NCI-H524 (cell line): ENCODE data around the gene HMGCLL1.

Experiments
- DNase-seq, 2 experiments: peaks; one replicate each; lab custom pipeline; 2025; lab: John Stamatoyannopoulos, UW

Gene HMGCLL1

DNA sequence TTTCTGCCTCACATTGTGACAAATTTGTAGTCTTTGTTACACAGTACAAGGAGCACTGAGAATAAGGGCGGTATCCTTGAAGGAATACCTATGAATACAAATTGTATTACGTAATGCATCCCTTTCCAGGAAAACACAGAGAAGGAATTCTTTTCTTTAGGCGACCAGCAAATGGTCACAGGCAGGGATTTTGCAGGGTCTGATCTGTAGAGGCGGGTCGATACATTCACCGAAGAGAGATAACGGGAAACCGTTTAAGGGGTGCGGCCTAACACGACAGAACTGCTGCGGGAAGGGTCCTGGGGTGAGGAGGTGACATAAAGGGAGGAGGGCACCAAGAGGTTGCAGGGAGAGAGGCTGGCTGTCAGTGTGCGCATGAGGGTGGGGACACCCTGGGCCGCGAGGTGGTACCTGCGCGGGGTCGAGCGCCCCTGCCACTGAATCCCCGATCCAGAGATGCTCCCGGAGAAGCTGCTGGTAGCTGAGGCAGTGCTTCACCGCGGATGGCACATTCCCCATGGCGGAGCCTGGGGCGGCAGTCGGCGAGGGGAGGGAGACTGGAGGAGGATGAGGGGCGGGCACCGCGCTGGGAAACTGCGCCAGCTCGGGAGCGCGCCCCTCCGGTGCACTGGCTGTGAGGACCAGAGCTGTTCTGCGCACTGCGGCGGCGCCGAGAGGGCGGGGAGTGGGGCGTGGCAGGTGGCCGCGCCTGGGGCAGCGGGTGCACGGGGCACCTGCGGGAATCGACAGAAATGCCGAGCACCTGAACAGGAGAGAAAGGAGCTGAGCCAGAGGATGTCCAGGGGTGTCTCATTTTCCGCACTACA is at the start of gene HMGCLL1:
HMGCLL1 (minus strand) TSS at position 656 of the 827 bp plus-strand sequence; CDS start at position 519, 137 bp downstream.
- DNase-seq = peak; percentile 33 to 78

GRCh38 chr6:55621993-55622392 is 43.0 kb upstream of the HMGCLL1 start:
- no peak for DNase-seq

GRCh38 chr6:55621244-55621643 is 42.3 kb upstream of the HMGCLL1 start:
- DNase-seq = no peak

- DNase-seq = peak in 1 of 2 experiments; percentile 47
These were observed 38.3 kb upstream of the HMGCLL1 start for GRCh38 chr6:55617272-55617671.

GRCh38 chr6:55604021-55604420 is 25.0 kb upstream of the HMGCLL1 start:
- no peak for DNase-seq

DNA sequence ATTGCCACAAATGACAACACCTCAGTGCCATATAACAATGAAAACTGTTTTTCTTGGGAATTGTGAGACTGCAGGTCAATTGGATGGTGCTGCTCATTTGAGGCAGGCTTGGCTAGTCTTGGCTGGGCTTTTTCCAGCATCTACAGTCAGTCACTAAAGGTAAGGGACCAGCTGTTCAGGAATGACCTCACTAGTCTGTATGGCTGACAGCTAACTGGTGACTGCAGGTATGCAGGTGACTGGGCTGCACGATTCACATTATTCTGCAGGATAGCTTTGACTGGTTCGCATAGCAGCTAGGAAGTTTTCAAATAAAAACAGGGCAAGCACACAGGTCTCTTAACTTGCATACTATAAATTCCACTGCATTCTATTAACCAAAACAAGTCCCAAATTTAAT is 22.1 kb upstream of the HMGCLL1 start:
- no peak for DNase-seq

- DNase-seq = no peak
These were observed 15.4 kb upstream of the HMGCLL1 start for GRCh38 chr6:55594442-55594841.

- no peak for DNase-seq
These were observed 5.8 kb upstream of the HMGCLL1 start for GRCh38 chr6:55584654-55585354.

DNA sequence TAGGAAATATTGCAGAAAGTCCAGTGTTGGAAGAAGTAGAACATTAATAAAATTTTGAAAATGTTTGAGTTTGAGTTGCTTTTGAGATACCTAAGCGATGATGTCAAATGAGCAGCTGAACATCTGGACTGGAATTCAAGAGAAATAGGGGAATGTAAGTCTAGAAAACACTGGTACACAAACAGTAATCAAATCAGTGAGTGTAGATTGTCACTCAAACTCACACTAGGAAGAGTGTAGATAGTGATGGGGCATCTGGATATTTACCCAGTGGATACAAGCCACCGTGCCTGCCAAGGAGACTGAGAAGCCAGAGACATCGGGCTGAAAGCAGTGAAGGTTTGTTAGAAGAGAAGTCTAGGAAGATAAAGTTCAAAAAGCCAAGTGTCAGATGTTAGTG is 2.2 kb downstream of the HMGCLL1 start:
- DNase-seq = no peak

- DNase-seq = no peak
These were observed 4.4 kb downstream of the HMGCLL1 start for GRCh38 chr6:55574556-55574955.

DNA sequence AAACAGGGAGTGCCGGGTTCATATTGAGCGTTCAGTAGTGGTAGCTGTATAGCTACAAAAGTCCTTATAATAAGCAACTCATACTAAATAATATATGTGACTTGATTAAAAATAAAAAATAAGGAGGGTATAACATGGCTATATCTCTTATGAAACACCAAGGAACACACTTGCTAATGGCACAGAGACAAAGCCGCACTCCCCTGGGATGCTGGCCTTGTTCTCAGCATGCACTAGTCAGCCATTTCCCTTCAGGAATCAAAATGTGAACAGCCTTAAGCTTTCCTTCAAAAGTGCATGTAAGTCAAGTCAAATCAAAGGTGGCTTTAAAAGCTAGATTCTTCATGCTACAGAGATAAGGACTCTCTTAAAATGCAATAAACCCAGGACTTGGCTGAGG is 9.4 kb downstream of the HMGCLL1 start:
- DNase-seq = no peak

- DNase-seq = no peak
These were observed 10.1 kb downstream of the HMGCLL1 start for GRCh38 chr6:55568808-55569439.

DNA sequence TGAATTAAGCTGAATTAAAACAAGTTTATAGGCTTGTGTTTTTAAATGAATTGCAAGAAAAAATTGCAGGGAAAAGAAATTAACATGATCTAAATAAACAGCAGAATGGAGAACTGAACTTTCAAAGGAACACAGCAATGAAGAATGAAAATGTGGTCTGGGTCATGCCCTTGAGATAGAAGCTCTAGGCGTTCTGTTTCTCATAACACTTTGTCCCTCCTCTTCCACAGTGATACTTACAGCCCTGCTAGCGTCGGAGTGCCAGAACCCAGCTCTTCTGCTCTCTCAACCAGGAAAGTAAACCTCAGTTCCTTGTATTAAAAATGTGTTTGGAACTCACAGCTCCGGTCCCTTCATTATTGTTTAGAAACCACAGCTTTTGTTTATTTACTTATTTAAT is 11.4 kb downstream of the HMGCLL1 start:
- no peak for DNase-seq

GRCh38 chr6:55566036-55566710 is 12.8 kb downstream of the HMGCLL1 start:
- DNase-seq = no peak

- no peak for DNase-seq
These were observed 16.7 kb downstream of the HMGCLL1 start for GRCh38 chr6:55562318-55562717.

DNA sequence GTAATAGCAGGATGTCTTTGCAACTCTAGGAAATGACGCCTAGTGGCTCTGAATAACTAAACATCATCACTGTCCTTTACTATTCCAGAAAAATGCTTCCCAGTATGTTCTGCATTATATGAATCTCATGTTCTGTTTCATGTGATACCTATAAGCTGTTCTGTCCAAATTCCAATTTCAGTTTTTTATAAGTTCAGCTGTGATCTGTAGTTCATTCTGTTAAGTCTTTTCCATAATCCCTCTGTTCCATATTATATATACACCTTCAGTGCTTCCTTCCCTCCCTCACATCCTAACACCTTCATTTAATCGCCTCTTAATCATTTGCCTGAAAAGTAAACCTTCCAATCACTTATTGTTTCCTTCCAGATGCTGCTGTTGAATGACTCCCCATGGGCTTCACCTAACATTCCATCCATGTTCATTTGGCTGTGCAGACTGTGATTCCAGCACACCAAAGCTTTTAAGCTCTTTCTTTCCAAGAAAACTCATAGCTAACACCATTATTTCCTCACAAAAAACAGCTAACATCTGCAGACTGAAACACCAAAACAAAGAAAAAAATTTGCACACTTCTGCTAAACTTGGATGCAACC is 18.6 kb downstream of the HMGCLL1 start:
- no peak for DNase-seq

DNA sequence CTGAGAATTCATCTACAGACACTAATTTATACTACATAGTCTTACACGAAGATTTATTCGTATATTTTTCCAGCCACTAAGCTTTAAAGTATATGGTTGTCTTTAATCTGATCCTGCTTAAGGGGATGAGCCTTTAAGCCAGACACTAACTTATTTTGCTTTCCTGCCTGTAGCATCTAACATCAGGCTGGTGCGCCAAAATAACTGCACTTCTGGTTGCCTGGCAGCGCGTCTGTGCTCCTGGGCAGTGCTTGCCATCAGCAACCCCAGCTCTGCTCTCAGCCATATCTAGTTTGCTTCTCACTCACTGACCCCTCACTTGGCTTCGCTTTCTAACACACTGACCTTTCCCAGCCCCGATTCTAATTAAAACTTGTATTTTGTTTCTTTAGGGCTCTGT is 21.8 kb downstream of the HMGCLL1 start:
- DNase-seq = peak in 1 of 2 experiments; percentile 36

DNA sequence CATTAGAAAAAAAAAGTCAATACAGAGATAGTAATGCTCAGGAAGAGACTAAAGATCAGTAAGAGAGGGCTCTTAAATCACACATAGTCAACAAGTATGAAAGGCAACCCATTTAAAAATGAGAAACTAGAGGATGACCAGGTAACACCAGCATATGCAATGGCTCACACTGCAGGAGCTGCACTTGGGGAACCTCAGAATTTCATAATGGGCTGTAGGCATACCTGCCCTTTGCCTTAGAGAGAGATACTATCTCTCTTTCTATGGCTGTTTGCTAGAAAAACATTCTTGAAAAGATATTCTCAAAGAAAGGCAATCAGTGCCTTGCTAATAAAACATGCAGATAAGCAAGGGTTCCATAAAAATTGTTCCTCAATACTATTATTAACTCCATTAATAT is 33.2 kb downstream of the HMGCLL1 start:
- DNase-seq = no peak

DNA sequence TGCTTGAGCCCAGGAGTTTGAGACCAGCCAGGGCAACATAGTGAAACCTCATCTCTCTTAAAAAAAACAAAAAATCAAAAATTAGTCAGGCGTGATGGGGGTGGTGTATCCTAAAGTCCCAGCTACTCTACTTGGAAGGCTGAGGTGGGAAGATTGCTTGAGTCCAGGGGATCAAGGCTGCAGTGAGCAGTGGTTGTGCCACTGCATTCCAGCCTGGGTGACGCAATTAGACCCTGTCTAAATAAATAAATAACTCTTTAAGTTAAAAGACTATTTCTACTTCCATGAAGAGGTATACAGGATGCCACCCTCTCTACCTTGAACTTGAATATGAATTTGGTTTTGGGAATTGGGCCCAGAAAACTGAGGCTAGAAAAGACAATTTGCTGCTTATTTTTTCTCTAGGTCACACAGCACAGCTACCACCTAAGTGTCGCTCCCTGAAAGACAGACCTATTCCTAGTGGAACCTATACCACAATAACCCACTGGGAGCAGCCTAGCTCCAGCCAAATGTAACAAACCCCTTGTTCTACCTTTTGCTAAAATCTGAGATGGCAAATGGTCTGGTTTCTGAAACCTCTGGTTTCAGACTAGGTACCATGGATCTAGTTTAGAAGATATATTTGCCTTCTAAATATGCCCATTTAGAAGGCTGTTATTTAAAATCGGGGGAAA is 35.2 kb downstream of the HMGCLL1 start:
- no peak for DNase-seq

DNA sequence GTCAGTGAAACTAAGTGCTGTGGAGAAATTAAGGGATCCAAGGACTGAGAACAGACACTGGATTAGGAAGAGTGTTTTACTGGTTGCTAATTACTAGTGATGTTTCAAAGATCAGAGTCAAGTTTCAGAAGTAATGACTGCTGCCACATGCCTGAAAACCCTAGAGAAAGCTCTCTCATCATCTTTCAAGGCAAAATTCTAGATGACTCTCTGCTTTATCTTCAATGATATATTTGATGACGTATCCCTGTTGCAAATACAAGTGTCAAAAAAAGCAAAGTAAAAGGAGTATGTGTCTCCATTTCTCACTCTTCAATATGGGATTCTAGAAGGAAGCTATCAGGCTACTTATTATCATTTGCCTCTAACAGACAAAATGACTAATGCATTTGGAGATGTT is 38.0 kb downstream of the HMGCLL1 start:
- no peak for DNase-seq

GRCh38 chr6:55536391-55536956 is 42.5 kb downstream of the HMGCLL1 start:
- DNase-seq = no peak
